Progenitor cell of endocrine pancreas (in vitro differentiated cells): Measurements from ENCODE around the gene ALKBH5. TPM values are rescaled to one million over a fixed set of nuclear protein-coding genes. Genes with fewer than 3 reads are reported as not detected.
A peak's percentile ranks its signal among the peaks of the same experiment; 100 is the strongest.

Source experiments
- DNase-seq: peaks from one replicate; pipeline ENCODE4 v3.0.0; 2021; ENCODE audit warnings: low spot score; ENCODE audit not compliant: unreplicated experiment
- H3K27ac Mint-ChIP-seq: 2 replicates; pipeline ENCODE4 v1.8.0; 2021; ENCODE audit warnings: mild to moderate bottlenecking, moderate library complexity, mixed read lengths
- H3K27me3 Mint-ChIP-seq: 2 replicates; pipeline ENCODE4 v1.8.0; 2021; ENCODE audit warnings: mixed read lengths
- H3K36me3 Mint-ChIP-seq: 2 replicates; pipeline ENCODE4 v1.8.0; 2022; ENCODE audit warnings: mixed read lengths; ENCODE audit not compliant: insufficient read depth
- H3K4me1 Mint-ChIP-seq: 2 replicates; pipeline ENCODE4 v1.8.0; 2021; ENCODE audit warnings: low read depth, mixed read lengths
- H3K4me3 Mint-ChIP-seq: 2 replicates; pipeline ENCODE4 v1.8.0; 2021; ENCODE audit warnings: low read depth, mild to moderate bottlenecking, moderate library complexity, mixed read lengths
- H3K9me3 Mint-ChIP-seq: 2 replicates; pipeline ENCODE4 v1.8.0; 2021; ENCODE audit warnings: low read depth, mixed read lengths
- CTCF ChIP-seq: fragments of 200-600 bp; sonication (generic); IDR thresholded peaks from one replicate; pipeline ENCODE4 v1.5.0; 2021; ENCODE audit warnings: antibody characterized with exemption, mild to moderate bottlenecking; ENCODE audit not compliant: unreplicated experiment
- total RNA-seq: library from RNA; stranded (reverse); gene quantifications from 2 replicates; pipeline ENCODE4 v1.2.1, GENCODE V29; 2021

Gene ALKBH5
- total RNA-seq, 1 donor from 2014 or later, result 78.1 TPM

GRCh38 chr17:18237461-18237860 is 53.8 kb downstream of the ALKBH5 start:
- no peak for TF ChIP-seq CTCF
- no peaks in the 10 kb centered on the region for H3K4me1 Mint-ChIP-seq
- no peaks in the 10 kb centered on the region for H3K9me3 Mint-ChIP-seq
- H3K27ac Mint-ChIP-seq, result no peak overlapping the region
- DNase-seq, result no peak
- H3K27me3 Mint-ChIP-seq, result no peaks in the 10 kb centered on the region
- H3K4me3 Mint-ChIP-seq, result no peak overlapping the region
- H3K36me3 Mint-ChIP-seq, result peaks cover 7% of the 10 kb centered on the region

- no peak for TF ChIP-seq CTCF
- no peaks in the 10 kb centered on the region for H3K4me1 Mint-ChIP-seq
- no peak for DNase-seq
- no peak overlapping the region for H3K27ac Mint-ChIP-seq
- H3K9me3 Mint-ChIP-seq, result no peaks in the 10 kb centered on the region
- H3K36me3 Mint-ChIP-seq, result peaks cover 8% of the 10 kb centered on the region
- H3K4me3 Mint-ChIP-seq, result no peak overlapping the region
- no peaks in the 10 kb centered on the region for H3K27me3 Mint-ChIP-seq
These were observed 54.7 kb downstream of the ALKBH5 start for GRCh38 chr17:18238299-18238698.

DNA sequence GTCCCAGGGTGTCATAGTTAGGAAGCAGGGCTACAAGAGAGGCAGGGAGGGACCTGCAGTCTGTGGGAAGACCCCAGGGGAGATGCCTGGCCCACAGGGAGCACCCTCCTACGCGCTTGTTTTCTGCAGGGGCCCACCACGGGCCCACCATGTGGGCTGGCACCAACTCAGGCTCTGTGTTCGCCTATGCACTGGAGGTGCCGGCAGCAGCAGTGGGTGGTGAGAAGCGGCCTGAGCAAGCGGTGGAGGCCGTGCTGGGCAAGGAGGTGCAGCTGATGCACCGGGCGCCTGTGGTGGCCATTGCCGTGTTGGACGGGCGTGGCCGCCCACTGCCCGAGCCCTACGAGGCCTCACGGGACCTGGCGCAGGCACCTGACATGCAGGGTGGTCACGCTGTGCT is 56.8 kb downstream of the ALKBH5 start:
- DNase-seq, result no peak
- H3K27me3 Mint-ChIP-seq, result no peaks in the 10 kb centered on the region
- H3K4me3 Mint-ChIP-seq, result no peak overlapping the region
- no peak for TF ChIP-seq CTCF
- H3K36me3 Mint-ChIP-seq, result peaks cover 10% of the 10 kb centered on the region
- H3K27ac Mint-ChIP-seq, result no peak overlapping the region
- no peaks in the 10 kb centered on the region for H3K4me1 Mint-ChIP-seq
- no peaks in the 10 kb centered on the region for H3K9me3 Mint-ChIP-seq

GRCh38 chr17:18241229-18241871 is 57.7 kb downstream of the ALKBH5 start:
- H3K27me3 Mint-ChIP-seq, result no peaks in the 10 kb centered on the region
- no peak for TF ChIP-seq CTCF
- H3K4me3 Mint-ChIP-seq, result no peak overlapping the region
- H3K27ac Mint-ChIP-seq, result peak overlapping the region; percentile 62
- H3K4me1 Mint-ChIP-seq, result no peaks in the 10 kb centered on the region
- H3K9me3 Mint-ChIP-seq, result no peaks in the 10 kb centered on the region
- DNase-seq, result no peak
- H3K36me3 Mint-ChIP-seq, result peaks cover 9% of the 10 kb centered on the region

- no peak for DNase-seq
- Mint-ChIP-seq H3K27ac (no peak overlapping the region), H3K9me3 (no peaks in the 10 kb centered on the region), H3K4me1 (peaks cover 8% of the 10 kb centered on the region), H3K4me3 (no peak overlapping the region), H3K36me3 (peaks cover 17% of the 10 kb centered on the region), H3K27me3 (no peaks in the 10 kb centered on the region)
- TF ChIP-seq CTCF, result no peak
These were observed 61.6 kb downstream of the ALKBH5 start for GRCh38 chr17:18245038-18245776.
